Measurements from ENCODE around the gene RALGPS1. TPM values are rescaled to one million over a fixed set of nuclear protein-coding genes. Genes with fewer than 3 reads are reported as not detected.

The RALGPS1 gene
- total RNA-seq, 5 donors from 2014 or later (not counting 1 experiment from before 2014, with no cell fraction given) = 7.3 to 13.9 (median 9.4) TPM

DNA sequence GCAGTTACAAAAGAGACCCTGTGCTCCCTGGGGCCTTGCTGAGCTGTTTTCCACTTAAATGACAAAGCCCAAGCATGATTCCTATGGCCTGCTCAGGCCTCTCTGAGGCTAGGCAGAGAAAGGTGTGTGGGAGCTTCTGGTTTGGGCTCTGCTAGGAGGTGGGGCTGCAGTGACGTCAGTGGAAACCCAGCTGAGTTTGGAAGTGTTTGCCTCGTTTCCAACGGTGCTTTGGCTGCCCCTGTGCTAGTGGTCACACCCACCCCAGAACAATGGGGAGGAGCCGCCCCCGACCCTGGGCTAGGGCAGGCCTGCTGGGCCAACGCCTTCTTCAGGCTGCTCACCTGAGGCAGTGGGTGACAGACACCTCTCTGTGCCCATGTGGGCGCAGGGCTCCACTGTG, 197.5 kb downstream of the RALGPS1 start:
- ATAC-seq (replicated peaks in 1 of 4) (no peak), DNase-seq (no peak)
- peaks cover 11 to 18% (median 14%) of the 10 kb centered on the region in 3 donors for H3K4me1 Mint-ChIP-seq
- ChIA-PET POLR2A (no interaction called here), CTCF (no interaction called here)
- no peaks in the 10 kb centered on the region for H3K9me3 Mint-ChIP-seq
- no peaks in the 10 kb centered on the region for H3K36me3 Mint-ChIP-seq
- Histone ChIP-seq H3K27ac (ENCODE audit: low read length) (no peak overlapping the region), H3K4me3 (ENCODE audit: control insufficient read depth in 1 of 2, extremely low read depth in 1 of 2, low read length in 1 of 2) (no peak overlapping the region), H3K9me3 (no peaks in the 10 kb centered on the region), H3K27me3 (replicated peaks in 1 of 2; ENCODE audit: control insufficient read depth in 2 of 2, extremely low read depth in 1 of 2, insufficient read depth in 2 of 2, low read length in 1 of 2) (no peaks in the 10 kb centered on the region), H3K36me3 (ENCODE audit: control insufficient read depth in 2 of 2, extremely low read depth in 1 of 2, insufficient read depth in 1 of 2, low read length in 1 of 2) (no peaks in the 10 kb centered on the region), H3K4me1 (ENCODE audit: control insufficient read depth in 1 of 2, extremely low read depth in 1 of 2, insufficient read depth in 2 of 2, low read length in 2 of 2) (peaks cover 3 to 15% of the 10 kb centered on the region in 2 experiments)
- WGBS (ENCODE audit: insufficient coverage) = 93% methylated on average over 3 of the region's 7 CpGs
- H3K27ac Mint-ChIP-seq = no peak overlapping the region
- H3K27me3 Mint-ChIP-seq = peaks cover 0 to 3% of the 10 kb centered on the region in 2 donors
- no peak overlapping the region for H3K4me3 Mint-ChIP-seq

DNA sequence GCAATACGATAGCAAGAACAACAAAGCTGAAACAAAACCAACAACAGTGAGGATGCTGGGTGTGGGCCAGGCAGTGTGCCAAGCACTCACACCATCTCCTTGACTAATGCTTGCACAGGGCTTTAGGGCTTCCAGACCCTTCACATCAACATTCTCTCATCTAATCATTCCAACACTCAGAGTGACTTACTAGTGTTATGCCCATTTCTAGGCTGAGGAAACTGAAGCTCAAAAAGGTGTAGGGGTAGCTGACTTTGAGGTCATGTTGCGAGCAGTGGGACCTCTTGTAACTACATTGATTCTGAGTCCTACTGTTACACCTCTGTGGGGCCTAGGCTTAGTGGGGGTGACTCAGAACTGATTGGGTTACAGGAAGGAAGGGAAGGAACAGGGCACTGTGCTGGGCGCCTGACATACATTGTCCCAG, 198.2 kb downstream of the RALGPS1 start:
- Histone ChIP-seq H3K27ac (ENCODE audit: low read length) (no peak overlapping the region), H3K36me3 (ENCODE audit: control insufficient read depth in 2 of 2, extremely low read depth in 1 of 2, insufficient read depth in 1 of 2, low read length in 1 of 2) (no peaks in the 10 kb centered on the region), H3K9me3 (no peaks in the 10 kb centered on the region), H3K27me3 (replicated peaks in 1 of 2; ENCODE audit: control insufficient read depth in 2 of 2, extremely low read depth in 1 of 2, insufficient read depth in 2 of 2, low read length in 1 of 2) (no peaks in the 10 kb centered on the region), H3K4me1 (ENCODE audit: control insufficient read depth in 1 of 2, extremely low read depth in 1 of 2, insufficient read depth in 2 of 2, low read length in 2 of 2) (peaks cover 3 to 15% of the 10 kb centered on the region in 2 experiments), H3K4me3 (ENCODE audit: control insufficient read depth in 1 of 2, extremely low read depth in 1 of 2, low read length in 1 of 2) (no peak overlapping the region)
- no peaks in the 10 kb centered on the region for H3K36me3 Mint-ChIP-seq
- CTCF ChIA-PET = no interaction called here
- peaks cover 0 to 3% of the 10 kb centered on the region in 2 donors for H3K27me3 Mint-ChIP-seq
- peaks cover 12 to 19% (median 17%) of the 10 kb centered on the region in 3 donors for H3K4me1 Mint-ChIP-seq
- DNase-seq (no peak), ATAC-seq (replicated peaks in 1 of 4) (no peak)
- 100% methylated on average over 2 of the region's 3 CpGs for WGBS (ENCODE audit: insufficient coverage)
- no peaks in the 10 kb centered on the region for H3K9me3 Mint-ChIP-seq
- H3K4me3 Mint-ChIP-seq = no peak overlapping the region
- no peak overlapping the region for H3K27ac Mint-ChIP-seq
- POLR2A ChIA-PET = no interaction called here

DNA sequence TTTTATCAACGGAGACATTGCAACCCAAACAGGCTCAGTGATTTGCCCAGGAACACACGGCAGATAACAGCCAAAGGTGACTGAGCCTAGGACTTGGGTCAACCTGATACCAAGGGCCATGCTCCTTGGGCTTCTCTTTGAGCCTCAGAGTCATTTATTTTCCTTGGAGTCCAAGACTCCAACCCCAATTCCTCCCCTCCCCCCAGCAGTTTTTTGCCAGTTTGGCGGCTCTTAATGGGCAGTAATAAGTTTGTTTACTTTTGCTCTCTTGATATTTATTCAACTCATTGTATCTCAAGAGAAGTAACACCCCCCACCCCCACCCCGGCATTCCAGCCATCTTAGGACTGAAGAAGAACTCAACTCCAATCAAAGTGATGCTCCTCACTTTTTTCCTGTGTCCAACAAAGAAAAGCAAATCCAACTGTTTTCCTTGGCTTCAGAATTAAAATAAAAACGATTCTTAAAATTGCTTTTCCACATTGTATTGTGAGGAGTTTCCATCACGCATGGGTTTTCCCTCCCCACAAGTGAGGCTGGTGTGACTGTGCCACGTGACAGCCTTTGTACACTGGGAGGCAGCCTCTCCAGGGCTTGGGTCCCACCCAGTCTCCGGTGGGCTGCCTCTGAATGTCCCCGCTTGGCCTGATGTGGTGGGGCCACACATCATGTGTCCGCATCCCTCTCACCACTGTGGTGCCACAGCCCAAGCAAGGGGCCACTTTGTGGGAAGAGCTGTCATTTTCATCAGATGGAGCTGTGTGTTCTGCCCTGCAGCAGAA, 198.8 kb downstream of the RALGPS1 start:
- H3K27me3 ChIP-seq (replicated peaks in 1 of 2; ENCODE audit: control insufficient read depth in 2 of 2, extremely low read depth in 1 of 2, insufficient read depth in 2 of 2, low read length in 1 of 2) = no peaks in the 10 kb centered on the region
- peaks cover 3 to 15% of the 10 kb centered on the region in 2 experiments for H3K4me1 ChIP-seq (ENCODE audit: control insufficient read depth in 1 of 2, extremely low read depth in 1 of 2, insufficient read depth in 2 of 2, low read length in 2 of 2)
- Mint-ChIP-seq H3K4me3 (no peak overlapping the region), H3K27me3 (peaks cover 0 to 3% of the 10 kb centered on the region in 2 donors), H3K36me3 (no peaks in the 10 kb centered on the region), H3K27ac (no peak overlapping the region), H3K9me3 (no peaks in the 10 kb centered on the region), H3K4me1 (peaks cover 12 to 19% (median 17%) of the 10 kb centered on the region in 3 donors)
- ATAC-seq (replicated peaks in 1 of 4) (no peak), DNase-seq (no peak)
- no peak overlapping the region for H3K27ac ChIP-seq (ENCODE audit: low read length)
- CTCF ChIA-PET = no interaction called here
- H3K36me3 ChIP-seq (ENCODE audit: control insufficient read depth in 2 of 2, extremely low read depth in 1 of 2, insufficient read depth in 1 of 2, low read length in 1 of 2) = no peaks in the 10 kb centered on the region
- H3K4me3 ChIP-seq (ENCODE audit: control insufficient read depth in 1 of 2, extremely low read depth in 1 of 2, low read length in 1 of 2) = no peak overlapping the region
- 87% methylated on average over 4 of the region's 10 CpGs for WGBS (ENCODE audit: insufficient coverage)
- no peaks in the 10 kb centered on the region for H3K9me3 ChIP-seq
- POLR2A ChIA-PET = no interaction called here

DNA sequence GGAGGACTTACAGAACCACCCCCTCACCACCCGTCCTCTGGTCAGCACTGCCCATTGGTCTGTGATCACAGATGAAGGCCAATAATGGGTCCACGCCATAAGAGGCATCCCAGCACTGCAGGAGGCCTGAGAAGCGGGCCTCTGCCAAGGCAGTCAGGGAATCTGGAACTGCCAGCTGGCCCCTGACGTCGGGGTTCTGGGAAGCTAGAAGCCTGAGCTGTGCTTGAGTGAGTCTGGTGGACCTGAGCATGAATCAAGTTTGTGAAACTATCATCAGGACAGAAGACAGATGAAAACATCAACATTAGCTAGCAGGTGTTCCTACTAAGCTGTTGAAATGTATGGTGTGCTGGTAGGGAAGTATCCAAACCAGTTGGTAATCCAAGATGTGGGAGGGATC, 200.0 kb downstream of the RALGPS1 start:
- no peaks in the 10 kb centered on the region for H3K36me3 ChIP-seq (ENCODE audit: control insufficient read depth in 2 of 2, extremely low read depth in 1 of 2, insufficient read depth in 1 of 2, low read length in 1 of 2)
- CTCF ChIA-PET = interaction anchor here in 1 of 2 donors (0.6 kb wide), 1 partner anchor 977 kb away, joined by 3 read pairs; no protein-coding TSS in a partner anchor
- H3K27ac ChIP-seq (ENCODE audit: low read length) = no peak overlapping the region
- peaks cover 3 to 15% of the 10 kb centered on the region in 2 experiments for H3K4me1 ChIP-seq (ENCODE audit: control insufficient read depth in 1 of 2, extremely low read depth in 1 of 2, insufficient read depth in 2 of 2, low read length in 2 of 2)
- H3K27me3 ChIP-seq (replicated peaks in 1 of 2; ENCODE audit: control insufficient read depth in 2 of 2, extremely low read depth in 1 of 2, insufficient read depth in 2 of 2, low read length in 1 of 2) = no peaks in the 10 kb centered on the region
- H3K9me3 ChIP-seq = no peaks in the 10 kb centered on the region
- no peak for ATAC-seq (replicated peaks in 1 of 4)
- no peak overlapping the region for H3K4me3 ChIP-seq (ENCODE audit: control insufficient read depth in 1 of 2, extremely low read depth in 1 of 2, low read length in 1 of 2)
- Mint-ChIP-seq H3K36me3 (no peaks in the 10 kb centered on the region), H3K4me1 (peaks cover 12 to 19% (median 17%) of the 10 kb centered on the region in 3 donors), H3K27ac (no peak overlapping the region), H3K4me3 (no peak overlapping the region), H3K27me3 (peaks cover 0 to 5% of the 10 kb centered on the region in 2 donors), H3K9me3 (no peaks in the 10 kb centered on the region)
- 79% methylated on average over 4 of the region's 5 CpGs for WGBS (ENCODE audit: insufficient coverage)
- POLR2A ChIA-PET = no interaction called here
- DNase-seq = no peak

DNA sequence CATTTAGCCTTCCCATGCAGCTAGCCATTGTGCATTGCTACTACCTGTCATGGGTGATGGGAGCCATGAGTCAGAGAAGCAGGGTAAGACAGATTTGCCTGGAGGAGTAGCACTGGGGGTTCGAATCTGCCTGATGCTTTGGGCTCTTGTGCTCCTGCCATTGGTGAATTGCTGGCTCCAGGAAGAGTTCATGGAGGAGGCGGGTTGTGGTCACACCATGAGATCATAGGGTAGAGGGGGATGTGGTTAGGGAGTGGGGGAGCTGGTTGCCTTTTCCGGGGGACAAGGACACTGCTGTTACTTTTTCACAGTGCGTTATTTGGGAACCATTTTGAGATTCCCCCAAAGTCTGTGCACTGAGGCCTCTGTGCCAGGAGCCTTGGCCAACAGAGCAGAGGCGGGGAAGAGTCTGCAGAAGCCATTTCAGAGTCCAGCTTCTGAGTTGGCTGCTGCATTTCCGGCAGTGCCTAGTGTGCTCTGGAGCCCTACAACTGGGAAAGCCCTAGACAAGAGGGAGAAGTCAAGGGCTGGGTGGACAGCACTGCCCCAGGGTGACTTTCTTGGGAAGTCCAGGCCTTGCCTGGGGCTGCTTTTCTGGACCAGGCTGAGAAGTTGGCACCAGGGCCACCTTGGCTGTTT, 201.6 kb downstream of the RALGPS1 start:
- Mint-ChIP-seq H3K4me1 (peaks cover 12 to 19% (median 17%) of the 10 kb centered on the region in 3 donors), H3K27ac (no peak overlapping the region), H3K9me3 (no peaks in the 10 kb centered on the region), H3K4me3 (no peak overlapping the region), H3K27me3 (peaks cover 9 to 12% of the 10 kb centered on the region in 2 donors), H3K36me3 (no peaks in the 10 kb centered on the region)
- peaks cover 4 to 12% of the 10 kb centered on the region in 2 experiments for H3K27me3 ChIP-seq (replicated peaks in 1 of 2; ENCODE audit: control insufficient read depth in 2 of 2, extremely low read depth in 1 of 2, insufficient read depth in 2 of 2, low read length in 1 of 2)
- ATAC-seq (replicated peaks in 1 of 4) (no peak), DNase-seq (no peak)
- ChIA-PET CTCF (no interaction called here), POLR2A (no interaction called here)
- peaks cover 3 to 15% of the 10 kb centered on the region in 2 experiments for H3K4me1 ChIP-seq (ENCODE audit: control insufficient read depth in 1 of 2, extremely low read depth in 1 of 2, insufficient read depth in 2 of 2, low read length in 2 of 2)
- no peak overlapping the region for H3K4me3 ChIP-seq (ENCODE audit: control insufficient read depth in 1 of 2, extremely low read depth in 1 of 2, low read length in 1 of 2)
- no peaks in the 10 kb centered on the region for H3K36me3 ChIP-seq (ENCODE audit: control insufficient read depth in 2 of 2, extremely low read depth in 1 of 2, insufficient read depth in 1 of 2, low read length in 1 of 2)
- 65% methylated on average over 5 of the region's 6 CpGs for WGBS (ENCODE audit: insufficient coverage)
- H3K27ac ChIP-seq (ENCODE audit: low read length) = no peak overlapping the region
- H3K9me3 ChIP-seq = no peaks in the 10 kb centered on the region

DNA sequence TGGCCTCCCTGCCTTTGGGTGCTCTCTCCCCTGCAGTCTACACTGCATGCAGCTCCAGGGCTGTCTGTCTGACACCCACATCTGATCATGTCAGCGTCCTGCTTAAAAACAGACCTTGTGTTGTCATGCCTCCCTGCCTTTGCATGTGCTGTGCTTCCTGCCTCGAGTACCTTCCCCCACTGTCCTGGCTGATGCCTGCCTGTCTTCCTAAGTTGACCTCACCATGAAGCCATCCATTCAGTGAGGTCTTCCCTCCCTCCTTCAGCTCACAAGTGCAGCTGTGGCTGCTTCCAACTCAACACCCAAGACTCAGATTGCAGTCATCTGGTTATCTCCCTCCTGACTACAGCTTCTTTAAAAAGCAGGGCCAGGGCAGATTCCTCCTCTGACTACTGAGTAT, 202.4 kb downstream of the RALGPS1 start:
- ChIA-PET POLR2A (interaction anchor here in 1 of 2 donors (0.5 kb wide), 1 partner anchor 448 kb away, joined by 3 read pairs; no protein-coding TSS in a partner anchor), CTCF (no interaction called here)
- Mint-ChIP-seq H3K4me3 (no peak overlapping the region), H3K36me3 (no peaks in the 10 kb centered on the region), H3K27ac (no peak overlapping the region), H3K4me1 (peaks cover 15 to 19% (median 18%) of the 10 kb centered on the region in 3 donors), H3K9me3 (no peaks in the 10 kb centered on the region), H3K27me3 (peaks cover 15 to 20% of the 10 kb centered on the region in 2 donors)
- WGBS (ENCODE audit: insufficient coverage) = 59% methylated on average over 2 of the region's 2 CpGs
- ATAC-seq (replicated peaks in 1 of 4) (peak in 1 of 4 experiments; percentile 26), DNase-seq (no peak)
- no peaks in the 10 kb centered on the region for H3K9me3 ChIP-seq
- peaks cover 3 to 16% of the 10 kb centered on the region in 2 experiments for H3K4me1 ChIP-seq (ENCODE audit: control insufficient read depth in 1 of 2, extremely low read depth in 1 of 2, insufficient read depth in 2 of 2, low read length in 2 of 2)
- no peak overlapping the region for H3K27ac ChIP-seq (ENCODE audit: low read length)
- peaks cover 4 to 19% of the 10 kb centered on the region in 2 experiments for H3K27me3 ChIP-seq (replicated peaks in 1 of 2; ENCODE audit: control insufficient read depth in 2 of 2, extremely low read depth in 1 of 2, insufficient read depth in 2 of 2, low read length in 1 of 2)
- no peaks in the 10 kb centered on the region for H3K36me3 ChIP-seq (ENCODE audit: control insufficient read depth in 2 of 2, extremely low read depth in 1 of 2, insufficient read depth in 1 of 2, low read length in 1 of 2)
- no peak overlapping the region for H3K4me3 ChIP-seq (ENCODE audit: control insufficient read depth in 1 of 2, extremely low read depth in 1 of 2, low read length in 1 of 2)
